ENCODE results near the gene TIMP1. TPM values are rescaled to one million over a fixed set of nuclear protein-coding genes. Genes with fewer than 3 reads are reported as not detected.

The TIMP1 gene
- total RNA-seq, 4 donors from 2014 or later: 46.5 to 395 (median 89.3) TPM

- WGBS, 2 donors: 43 to 48% methylated on average over 9 of the region's 9 CpGs
- DNase-seq: no peak
- no peak overlapping the region for H3K27ac ChIP-seq
- no peaks in the 10 kb centered on the region for H3K27me3 ChIP-seq
- H3K4me3 ChIP-seq (replicated peaks in 1 of 3): no peak overlapping the region
- H3K36me3 ChIP-seq: no peaks in the 10 kb centered on the region
- no peak for TF ChIP-seq CTCF (IDR thresholded peaks at IDR 0.05)
- TF ChIP-seq POLR2A (IDR thresholded peaks at IDR 0.05): no peak
- no peaks in the 10 kb centered on the region for H3K9me3 ChIP-seq
- H3K4me1 ChIP-seq: no peaks in the 10 kb centered on the region
- intact Hi-C loops (cut with DNase I): no loop called here
Observed at GRCh38 chrX:47608130-47608810, 26.0 kb downstream of the TIMP1 start.

DNA sequence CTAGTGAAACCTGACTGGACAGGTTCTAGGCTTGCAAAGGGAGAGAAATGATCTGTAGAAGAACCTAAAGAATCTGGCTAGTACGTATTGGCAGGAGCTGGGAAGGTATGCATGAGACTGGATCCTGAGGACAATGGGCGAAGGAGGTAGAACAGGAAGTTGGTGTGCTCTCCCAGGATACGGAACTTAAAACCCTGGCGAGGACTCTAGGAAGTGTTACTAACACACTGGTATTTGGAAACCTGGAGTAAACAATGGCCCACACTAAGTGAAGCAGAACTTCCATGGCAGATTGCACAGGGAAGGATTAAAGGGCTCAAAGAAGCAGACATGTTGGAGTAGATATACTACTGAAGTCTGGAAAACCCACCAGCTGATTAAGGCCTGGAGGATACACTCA, 28.3 kb downstream of the TIMP1 start:
- no peak for DNase-seq
- intact Hi-C loops (cut with DNase I): no loop called here
- WGBS, 2 donors: 81 to 85% methylated on average over 4 of the region's 4 CpGs
- TF ChIP-seq CTCF (IDR thresholded peaks at IDR 0.05): no peak
- TF ChIP-seq POLR2A (IDR thresholded peaks at IDR 0.05): no peak
- Histone ChIP-seq H3K27me3 (no peaks in the 10 kb centered on the region), H3K4me1 (no peaks in the 10 kb centered on the region), H3K4me3 (replicated peaks in 1 of 3) (no peak overlapping the region), H3K9me3 (no peaks in the 10 kb centered on the region), H3K27ac (no peak overlapping the region), H3K36me3 (no peaks in the 10 kb centered on the region)

GRCh38 chrX:47611489-47611888, 29.3 kb downstream of the TIMP1 start:
- H3K27ac ChIP-seq: no peak overlapping the region
- WGBS, 2 donors: 83 to 95% methylated on average over 2 of the region's 2 CpGs
- no peaks in the 10 kb centered on the region for H3K4me1 ChIP-seq
- TF ChIP-seq POLR2A (IDR thresholded peaks at IDR 0.05): no peak
- TF ChIP-seq CTCF (IDR thresholded peaks at IDR 0.05): no peak
- H3K27me3 ChIP-seq: no peaks in the 10 kb centered on the region
- no peaks in the 10 kb centered on the region for H3K36me3 ChIP-seq
- intact Hi-C loops (cut with DNase I): no loop called here
- no peaks in the 10 kb centered on the region for H3K9me3 ChIP-seq
- H3K4me3 ChIP-seq (replicated peaks in 1 of 3): no peak overlapping the region
- no peak for DNase-seq

DNA sequence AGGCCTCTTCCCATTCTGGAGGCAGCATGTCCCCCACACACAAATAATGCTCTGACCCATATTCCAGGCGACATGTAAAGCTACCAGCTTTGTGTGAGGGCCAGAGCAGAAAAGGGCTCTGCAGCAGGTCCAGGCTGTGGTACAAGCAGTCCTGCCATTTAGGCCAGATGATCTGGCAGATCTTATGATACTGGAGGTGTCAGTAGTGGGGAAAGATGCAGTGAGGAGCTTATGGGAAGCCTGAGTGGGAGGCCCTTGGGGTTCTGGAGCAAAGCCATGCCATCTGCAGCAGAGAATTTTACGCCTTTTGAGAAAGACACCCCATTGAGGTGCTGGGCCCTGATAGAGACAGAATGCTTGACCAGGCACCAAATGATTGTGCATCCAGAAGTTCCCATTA, 29.7 kb downstream of the TIMP1 start:
- no peak for TF ChIP-seq CTCF (IDR thresholded peaks at IDR 0.05)
- no peak for TF ChIP-seq POLR2A (IDR thresholded peaks at IDR 0.05)
- Histone ChIP-seq H3K4me3 (replicated peaks in 1 of 3) (no peak overlapping the region), H3K27ac (no peak overlapping the region), H3K4me1 (no peaks in the 10 kb centered on the region), H3K36me3 (no peaks in the 10 kb centered on the region), H3K9me3 (no peaks in the 10 kb centered on the region), H3K27me3 (no peaks in the 10 kb centered on the region)
- WGBS, 2 donors: 100% methylated on average over 1 of the region's 2 CpGs; no CpG with 5 or more reads in 1 of the 2 donors
- intact Hi-C loops (cut with DNase I): no loop called here
- no peak for DNase-seq

DNA sequence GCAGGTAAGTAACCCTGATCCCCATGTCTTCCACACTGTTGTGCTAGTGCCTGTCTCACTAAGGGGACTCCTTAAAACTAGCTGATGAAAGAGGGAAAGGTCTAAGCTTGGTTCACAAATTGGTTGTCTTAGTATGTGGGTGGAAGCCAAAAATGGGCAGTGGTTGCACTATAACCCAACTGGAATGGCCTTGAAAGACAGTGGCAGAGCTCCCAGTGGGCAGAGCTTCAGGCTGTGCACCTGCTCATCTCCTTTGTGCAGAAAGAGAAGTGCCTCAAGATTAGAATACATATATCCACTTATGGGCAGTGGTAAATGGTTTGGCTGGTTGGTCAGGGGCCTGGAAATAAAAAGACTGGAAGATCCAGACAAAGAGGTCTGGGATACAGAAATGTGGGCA, 30.2 kb downstream of the TIMP1 start:
- no peaks in the 10 kb centered on the region for H3K9me3 ChIP-seq
- H3K27ac ChIP-seq: no peak overlapping the region
- H3K4me3 ChIP-seq (replicated peaks in 1 of 3): no peak overlapping the region
- intact Hi-C loops (cut with DNase I): no loop called here
- DNase-seq: no peak
- H3K27me3 ChIP-seq: no peaks in the 10 kb centered on the region
- no peaks in the 10 kb centered on the region for H3K4me1 ChIP-seq
- TF ChIP-seq CTCF (IDR thresholded peaks at IDR 0.05) (no peak), POLR2A (IDR thresholded peaks at IDR 0.05) (no peak)
- no peaks in the 10 kb centered on the region for H3K36me3 ChIP-seq
